Glomerular endothelial cell (primary cell): ENCODE measurements around the gene SCFD2. TPM values are rescaled to one million over a fixed set of nuclear protein-coding genes. Genes with fewer than 3 reads are reported as not detected.

ENCODE experiments used
- DNase-seq: peaks from one replicate; pipeline ENCODE4 v3.0.0-alpha.2; 2011; ENCODE audit warnings: low read depth, low spot score; ENCODE audit errors: extremely low read depth
- total RNA-seq: library from RNA; depleted of rRNA; stranded (reverse); fragments of >200 nt; gene quantifications from 2 replicates; pipeline ENCODE4 v1.2.3, GENCODE V29; 2015

The SCFD2 gene
- total RNA-seq, 1 donor from 2014 or later = 14.4 TPM

- no peak for DNase-seq
These were observed 245.1 kb downstream of the SCFD2 start for GRCh38 chr4:53120778-53121177.

GRCh38 chr4:53119680-53120079, 246.2 kb downstream of the SCFD2 start:
- DNase-seq = no peak

GRCh38 chr4:53118676-53119075, 247.2 kb downstream of the SCFD2 start:
- no peak for DNase-seq

GRCh38 chr4:53116954-53117353, 248.9 kb downstream of the SCFD2 start:
- DNase-seq = no peak

GRCh38 chr4:53113431-53114225, 252.2 kb downstream of the SCFD2 start:
- DNase-seq = no peak

- no peak for DNase-seq
These were observed 260.5 kb downstream of the SCFD2 start for GRCh38 chr4:53105313-53105712.

- peak; percentile 72 for DNase-seq
These were observed 262.4 kb downstream of the SCFD2 start for GRCh38 chr4:53103481-53103880.

GRCh38 chr4:53101191-53101581, 264.7 kb downstream of the SCFD2 start:
- peak; percentile 68 for DNase-seq

- no peak for DNase-seq
These were observed 265.2 kb downstream of the SCFD2 start for GRCh38 chr4:53100501-53101190.

GRCh38 chr4:53098681-53099121, 267.2 kb downstream of the SCFD2 start:
- no peak for DNase-seq

GRCh38 chr4:53094040-53094439, 271.8 kb downstream of the SCFD2 start:
- DNase-seq = no peak

- no peak for DNase-seq
These were observed 275.7 kb downstream of the SCFD2 start for GRCh38 chr4:53089936-53090729.

GRCh38 chr4:53088152-53088551, 277.7 kb downstream of the SCFD2 start:
- DNase-seq = no peak

GRCh38 chr4:53076374-53076958, 289.4 kb downstream of the SCFD2 start:
- DNase-seq = no peak

GRCh38 chr4:53075162-53075785, 290.6 kb downstream of the SCFD2 start:
- DNase-seq = no peak

GRCh38 chr4:53068755-53069330, 297.0 kb downstream of the SCFD2 start:
- DNase-seq = no peak

- no peak for DNase-seq
These were observed 298.6 kb downstream of the SCFD2 start for GRCh38 chr4:53067125-53067802.

GRCh38 chr4:53066155-53066554, 299.7 kb downstream of the SCFD2 start:
- DNase-seq = no peak

GRCh38 chr4:53064609-53065008, 301.3 kb downstream of the SCFD2 start:
- no peak for DNase-seq
